ACC112 (cell line): Measurements from ENCODE around the gene ELP2.

Source experiments
- H2AFZ ChIP-seq: fragments of 200-600 bp; sonication (generic); one replicate; pipeline ENCODE4 v1.6.0; 2017; ENCODE audit warnings: antibody characterized with exemption, low read length; ENCODE audit not compliant: unreplicated experiment
- H3K27ac ChIP-seq: fragments of 200-600 bp; sonication (generic); 2 replicates; pipeline ENCODE4 v1.5.1; 2014; ENCODE audit warnings: low read depth, mild to moderate bottlenecking, antibody characterized with exemption, low read length, moderate library complexity
- H3K27me3 ChIP-seq: fragments of 200-600 bp; sonication (generic); 2 replicates; pipeline ENCODE4 v1.6.1; 2014; ENCODE audit warnings: mild to moderate bottlenecking, antibody characterized with exemption, low read length, moderate library complexity, mixed read lengths; ENCODE audit not compliant: insufficient read depth
- H3K36me3 ChIP-seq: fragments of 200-600 bp; sonication (generic); 2 replicates; pipeline ENCODE4 v1.6.1; 2016; ENCODE audit warnings: mild to moderate bottlenecking, antibody characterized with exemption, low read length, moderate library complexity, mixed read lengths; ENCODE audit not compliant: insufficient read depth
- H3K4me1 ChIP-seq: fragments of 200-600 bp; sonication (generic); one replicate; pipeline ENCODE4 v1.6.1; 2016; ENCODE audit warnings: low read length, mixed read lengths; ENCODE audit not compliant: insufficient read depth, unreplicated experiment, control insufficient read depth
- H3K4me3 ChIP-seq: fragments of 200-600 bp; sonication (generic); 2 replicates; pipeline ENCODE4 v1.5.1; 2014; ENCODE audit warnings: mild to moderate bottlenecking, low read depth, low read length
- H3K79me2 ChIP-seq: fragments of 200-600 bp; sonication (generic); one replicate; pipeline ENCODE4 v1.6.0; 2016; ENCODE audit warnings: low read length; ENCODE audit not compliant: control insufficient read depth, unreplicated experiment, insufficient read depth

The ELP2 gene

GRCh38 chr18:36187826-36188721, 58.4 kb downstream of the ELP2 start:
- Histone ChIP-seq H2AFZ (peak overlapping the region; percentile 100), H3K27ac (peak overlapping the region; percentile 36; the same call in 1 of the 2 replicates), H3K4me3 (peak overlapping the region; percentile 99), H3K4me1 (peaks cover 8% of the 10 kb centered on the region), H3K79me2 (peaks cover 5% of the 10 kb centered on the region), H3K36me3 (no peaks in the 10 kb centered on the region), H3K27me3 (no peaks in the 10 kb centered on the region)

DNA sequence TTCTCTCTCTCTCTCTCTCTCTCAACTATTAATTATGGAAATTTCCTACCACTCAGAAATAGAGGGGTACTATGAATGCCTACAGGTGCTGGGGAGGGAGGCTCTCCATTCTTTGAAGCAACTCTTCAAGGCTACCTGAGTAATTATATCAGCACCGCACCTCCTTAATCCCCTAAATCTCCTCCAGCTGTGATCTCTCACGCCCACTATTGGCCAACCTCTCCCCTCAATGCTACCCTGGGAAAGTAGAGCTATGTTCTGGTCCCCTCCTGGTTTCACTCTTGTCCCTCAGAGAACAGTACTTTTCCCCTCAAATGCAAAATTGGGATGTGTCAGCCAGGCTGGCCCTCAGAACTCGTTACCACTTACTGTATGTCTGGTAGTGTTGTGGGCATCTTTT, 59.2 kb downstream of the ELP2 start:
- Histone ChIP-seq H2AFZ (no peak overlapping the region), H3K4me1 (peaks cover 8% of the 10 kb centered on the region), H3K36me3 (no peaks in the 10 kb centered on the region), H3K27me3 (no peaks in the 10 kb centered on the region), H3K79me2 (peaks cover 5% of the 10 kb centered on the region), H3K27ac (no peak overlapping the region), H3K4me3 (peak overlapping the region; percentile 99; the same call in 1 of the 2 replicates)

GRCh38 chr18:36189486-36189885, 59.8 kb downstream of the ELP2 start:
- H3K36me3 ChIP-seq, result no peaks in the 10 kb centered on the region

GRCh38 chr18:36191286-36191685, 61.6 kb downstream of the ELP2 start:
- Histone ChIP-seq H3K27me3 (no peaks in the 10 kb centered on the region), H3K79me2 (peaks cover 5% of the 10 kb centered on the region), H3K4me1 (peaks cover 8% of the 10 kb centered on the region), H3K27ac (no peak overlapping the region), H3K36me3 (no peaks in the 10 kb centered on the region), H3K4me3 (no peak overlapping the region), H2AFZ (no peak overlapping the region)

More at GRCh38 chr18:36189486-36189885, 59.8 kb downstream of the ELP2 start:
- Histone ChIP-seq H2AFZ (no peak overlapping the region), H3K4me3 (no peak overlapping the region), H3K27me3 (no peaks in the 10 kb centered on the region), H3K79me2 (peaks cover 5% of the 10 kb centered on the region), H3K27ac (no peak overlapping the region), H3K4me1 (peaks cover 8% of the 10 kb centered on the region)

- peaks cover 5% of the 10 kb centered on the region for H3K79me2 ChIP-seq
Measured at GRCh38 chr18:36191711-36192110, 62.0 kb downstream of the ELP2 start.

GRCh38 chr18:36194600-36195315, 65.1 kb downstream of the ELP2 start:
- Histone ChIP-seq H3K4me3 (no peak overlapping the region), H2AFZ (no peak overlapping the region), H3K27me3 (no peaks in the 10 kb centered on the region), H3K79me2 (peaks cover 1% of the 10 kb centered on the region), H3K27ac (no peak overlapping the region), H3K4me1 (no peaks in the 10 kb centered on the region), H3K36me3 (no peaks in the 10 kb centered on the region)

More at GRCh38 chr18:36191711-36192110, 62.0 kb downstream of the ELP2 start:
- no peak overlapping the region for H2AFZ ChIP-seq
- H3K27me3 ChIP-seq, result no peaks in the 10 kb centered on the region
- no peak overlapping the region for H3K27ac ChIP-seq
- peaks cover 8% of the 10 kb centered on the region for H3K4me1 ChIP-seq
- H3K36me3 ChIP-seq, result no peaks in the 10 kb centered on the region
- no peak overlapping the region for H3K4me3 ChIP-seq

- Histone ChIP-seq H3K4me1 (no peaks in the 10 kb centered on the region), H3K79me2 (no peaks in the 10 kb centered on the region), H3K27ac (no peak overlapping the region), H2AFZ (no peak overlapping the region), H3K27me3 (no peaks in the 10 kb centered on the region), H3K4me3 (no peak overlapping the region), H3K36me3 (no peaks in the 10 kb centered on the region)
Measured at GRCh38 chr18:36195427-36196122, 65.9 kb downstream of the ELP2 start.

DNA sequence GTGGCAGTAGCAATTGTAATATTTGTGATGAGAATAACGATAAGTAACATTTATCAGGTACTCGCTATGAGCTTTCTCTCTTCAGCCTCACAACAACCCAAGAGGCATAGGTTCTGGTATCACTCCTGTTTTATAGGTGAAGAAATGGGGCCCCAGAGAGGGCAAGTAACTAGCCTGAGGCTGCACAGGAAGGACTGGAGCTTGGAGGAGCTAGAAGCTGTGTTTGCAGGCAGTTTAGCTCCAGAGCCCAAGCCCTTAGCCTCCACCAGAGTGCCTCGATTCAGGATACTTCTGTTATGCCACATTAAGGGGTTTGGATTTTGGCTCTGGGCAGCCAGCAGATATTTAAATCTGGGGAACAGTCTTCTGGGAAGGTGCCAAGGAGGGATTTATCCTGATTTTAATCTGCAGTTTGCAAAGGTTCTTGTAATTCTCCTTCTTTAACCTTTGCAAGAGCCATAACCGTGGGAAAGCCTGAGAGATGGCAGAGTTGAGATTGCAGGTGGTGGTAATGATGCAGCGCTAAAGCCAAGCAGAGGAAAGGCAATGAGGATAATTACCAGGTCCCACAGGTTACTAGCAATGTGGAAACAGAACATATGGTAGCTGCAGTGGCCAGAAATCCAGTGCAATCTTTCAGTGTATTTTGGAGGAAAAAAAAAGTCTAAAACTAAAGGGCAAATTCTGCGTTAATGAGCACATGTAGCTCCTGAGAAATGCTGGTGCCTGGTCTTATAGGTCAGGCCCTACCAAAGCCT, 66.7 kb downstream of the ELP2 start:
- no peaks in the 10 kb centered on the region for H3K27me3 ChIP-seq
- no peaks in the 10 kb centered on the region for H3K79me2 ChIP-seq
- no peak overlapping the region for H3K4me3 ChIP-seq
- H3K4me1 ChIP-seq, result no peaks in the 10 kb centered on the region
- no peak overlapping the region for H3K27ac ChIP-seq
- no peak overlapping the region for H2AFZ ChIP-seq
- H3K36me3 ChIP-seq, result no peaks in the 10 kb centered on the region

- H3K79me2 ChIP-seq, result no peaks in the 10 kb centered on the region
- no peak overlapping the region for H3K27ac ChIP-seq
- no peaks in the 10 kb centered on the region for H3K36me3 ChIP-seq
- no peak overlapping the region for H3K4me3 ChIP-seq
- no peaks in the 10 kb centered on the region for H3K27me3 ChIP-seq
- H3K4me1 ChIP-seq, result no peaks in the 10 kb centered on the region
- H2AFZ ChIP-seq, result no peak overlapping the region
Measured at GRCh38 chr18:36197511-36198166, 67.9 kb downstream of the ELP2 start.
